ENCODE results near the gene ZNF462.
"Not testable (repeated sequence)": the region's sequence is repeated elsewhere in the genome, so short reads cannot be mapped to it uniquely, and the experiment has no call there.

The ZNF462 gene, protein sequence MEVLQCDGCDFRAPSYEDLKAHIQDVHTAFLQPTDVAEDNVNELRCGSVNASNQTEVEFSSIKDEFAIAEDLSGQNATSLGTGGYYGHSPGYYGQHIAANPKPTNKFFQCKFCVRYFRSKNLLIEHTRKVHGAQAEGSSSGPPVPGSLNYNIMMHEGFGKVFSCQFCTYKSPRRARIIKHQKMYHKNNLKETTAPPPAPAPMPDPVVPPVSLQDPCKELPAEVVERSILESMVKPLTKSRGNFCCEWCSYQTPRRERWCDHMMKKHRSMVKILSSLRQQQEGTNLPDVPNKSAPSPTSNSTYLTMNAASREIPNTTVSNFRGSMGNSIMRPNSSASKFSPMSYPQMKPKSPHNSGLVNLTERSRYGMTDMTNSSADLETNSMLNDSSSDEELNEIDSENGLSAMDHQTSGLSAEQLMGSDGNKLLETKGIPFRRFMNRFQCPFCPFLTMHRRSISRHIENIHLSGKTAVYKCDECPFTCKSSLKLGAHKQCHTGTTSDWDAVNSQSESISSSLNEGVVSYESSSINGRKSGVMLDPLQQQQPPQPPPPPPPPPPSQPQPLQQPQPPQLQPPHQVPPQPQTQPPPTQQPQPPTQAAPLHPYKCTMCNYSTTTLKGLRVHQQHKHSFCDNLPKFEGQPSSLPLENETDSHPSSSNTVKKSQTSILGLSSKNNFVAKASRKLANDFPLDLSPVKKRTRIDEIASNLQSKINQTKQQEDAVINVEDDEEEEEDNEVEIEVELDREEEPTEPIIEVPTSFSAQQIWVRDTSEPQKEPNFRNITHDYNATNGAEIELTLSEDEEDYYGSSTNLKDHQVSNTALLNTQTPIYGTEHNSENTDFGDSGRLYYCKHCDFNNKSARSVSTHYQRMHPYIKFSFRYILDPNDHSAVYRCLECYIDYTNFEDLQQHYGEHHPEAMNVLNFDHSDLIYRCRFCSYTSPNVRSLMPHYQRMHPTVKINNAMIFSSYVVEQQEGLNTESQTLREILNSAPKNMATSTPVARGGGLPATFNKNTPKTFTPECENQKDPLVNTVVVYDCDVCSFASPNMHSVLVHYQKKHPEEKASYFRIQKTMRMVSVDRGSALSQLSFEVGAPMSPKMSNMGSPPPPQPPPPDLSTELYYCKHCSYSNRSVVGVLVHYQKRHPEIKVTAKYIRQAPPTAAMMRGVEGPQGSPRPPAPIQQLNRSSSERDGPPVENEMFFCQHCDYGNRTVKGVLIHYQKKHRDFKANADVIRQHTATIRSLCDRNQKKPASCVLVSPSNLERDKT (N-terminal part only)

DNA sequence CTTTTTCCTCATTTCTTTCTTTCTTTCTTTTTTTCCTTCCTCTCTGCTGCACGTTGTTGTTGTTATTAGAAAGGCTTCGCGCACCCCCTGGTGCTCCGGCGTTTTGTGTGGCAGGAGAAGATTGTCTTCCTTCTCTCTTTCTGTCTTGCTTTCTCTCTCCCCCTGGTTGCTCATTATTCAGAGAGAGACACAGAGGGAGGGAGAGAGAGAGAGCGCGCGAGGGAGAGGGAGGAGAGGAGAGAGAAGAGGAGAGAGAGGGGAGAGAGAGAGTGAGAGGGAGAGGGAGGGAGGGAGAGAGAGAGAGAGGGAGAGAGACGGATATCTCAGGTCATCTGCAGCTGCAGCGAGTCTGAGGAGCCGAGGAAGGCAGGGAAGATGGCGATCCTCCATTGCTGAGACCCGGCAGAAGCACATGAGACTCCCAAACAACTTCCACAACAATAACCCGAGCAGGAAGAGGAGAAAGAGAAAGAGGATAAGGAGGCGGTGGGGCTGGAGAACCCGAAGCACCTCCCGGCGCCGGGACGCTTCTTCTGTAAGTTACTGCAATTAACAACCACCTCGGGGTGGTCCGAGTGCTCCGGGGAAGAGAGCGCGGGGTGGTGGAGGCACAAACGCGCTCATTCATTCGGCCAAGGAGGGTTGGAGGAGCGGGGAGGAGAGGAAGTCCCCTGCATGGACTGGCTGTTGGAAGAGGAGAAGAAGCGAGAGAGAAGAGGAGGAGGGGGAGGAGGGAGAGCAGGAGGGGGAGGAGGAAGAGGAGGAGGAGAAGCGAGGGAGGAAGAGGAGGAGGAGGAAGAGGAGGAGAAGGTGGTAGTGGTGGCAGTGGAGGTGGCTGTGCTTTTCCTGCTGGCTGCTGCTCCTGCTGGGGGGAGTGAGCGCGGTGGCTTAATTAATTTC is at the start of gene ZNF462:
Gene ZNF462 (plus strand): TSS at position 346 of the 900 bp plus-strand sequence. CDS start 60,218 bp downstream, outside the sequence.
- peak; percentile 31 for DNase-seq

DNA sequence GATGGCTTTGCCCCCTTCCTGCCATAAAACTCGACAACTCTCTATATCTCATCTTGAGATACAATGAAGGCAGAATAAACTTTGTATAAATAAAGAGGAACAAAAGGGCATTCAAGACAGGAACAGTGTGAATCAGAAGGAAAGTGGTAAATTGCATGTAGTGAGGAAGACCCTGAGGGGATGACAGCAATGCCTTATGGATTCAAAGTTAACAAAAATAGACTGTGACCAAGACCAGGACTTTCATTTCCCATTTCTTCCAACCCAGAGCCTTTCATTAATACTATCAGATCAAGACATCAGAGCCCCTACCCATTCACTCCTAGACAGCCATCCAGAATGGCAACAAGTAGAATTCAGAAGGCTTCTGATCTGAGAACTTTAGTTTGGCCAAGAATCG is 46.4 kb upstream of the ZNF462 start:
- DNase-seq, result no peak

DNA sequence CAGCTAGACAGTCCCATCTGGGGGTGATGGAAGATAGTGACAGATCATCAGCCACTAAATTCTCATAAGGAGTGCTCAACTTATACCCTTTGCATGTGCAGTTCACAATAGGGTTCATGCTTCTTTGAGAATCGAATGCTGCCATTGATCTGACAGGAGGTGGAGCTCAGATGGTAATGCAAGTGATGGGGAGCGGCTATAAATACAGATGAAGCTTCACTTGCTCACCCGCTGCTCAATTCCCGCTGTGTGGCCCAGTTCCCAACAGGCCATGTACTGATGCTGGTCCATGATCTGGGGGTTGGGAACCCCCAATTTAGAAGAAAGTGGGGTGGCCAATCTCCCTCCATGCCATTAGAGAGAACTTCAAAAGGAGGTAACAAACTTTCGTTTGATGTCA is 44.9 kb upstream of the ZNF462 start:
- DNase-seq, result no peak

DNA sequence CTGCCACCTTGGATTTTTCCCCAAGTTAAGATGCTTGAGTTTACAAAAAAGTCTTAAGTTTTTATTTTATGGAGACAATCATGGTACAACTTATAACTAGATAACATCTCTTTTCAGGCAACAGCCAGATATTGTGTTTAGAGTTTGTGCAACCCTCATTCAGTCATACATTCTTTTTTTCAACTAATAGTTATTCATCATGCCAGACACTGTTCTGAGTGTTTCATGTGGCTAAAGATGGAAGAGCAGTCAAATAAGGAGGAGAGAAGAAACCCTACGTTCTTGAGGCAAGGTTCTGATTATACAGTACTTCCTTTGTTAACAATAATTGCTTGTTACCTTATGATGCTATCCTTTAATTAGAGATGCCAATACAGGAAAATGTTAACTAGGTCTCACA is 42.1 kb upstream of the ZNF462 start:
- no peak for DNase-seq

DNA sequence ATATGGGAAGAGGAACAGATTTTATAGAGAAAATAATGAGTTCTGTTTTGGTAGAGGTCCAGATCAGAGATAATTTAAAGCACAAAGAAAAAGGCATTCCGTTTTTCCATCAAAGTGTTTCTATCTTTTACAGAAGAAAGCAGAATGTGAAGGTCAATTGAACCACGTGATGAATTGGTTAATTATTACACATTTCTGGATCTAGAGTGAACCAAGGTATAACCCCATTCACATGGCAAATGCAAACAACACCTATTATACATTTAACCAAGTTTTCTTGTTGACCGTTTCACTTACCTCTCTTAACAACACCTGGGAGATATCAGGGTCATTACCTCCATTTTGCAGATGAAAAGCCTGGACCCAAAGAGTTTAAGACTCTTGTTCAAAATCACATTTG is 34.9 kb upstream of the ZNF462 start:
- DNase-seq, result no peak

DNA sequence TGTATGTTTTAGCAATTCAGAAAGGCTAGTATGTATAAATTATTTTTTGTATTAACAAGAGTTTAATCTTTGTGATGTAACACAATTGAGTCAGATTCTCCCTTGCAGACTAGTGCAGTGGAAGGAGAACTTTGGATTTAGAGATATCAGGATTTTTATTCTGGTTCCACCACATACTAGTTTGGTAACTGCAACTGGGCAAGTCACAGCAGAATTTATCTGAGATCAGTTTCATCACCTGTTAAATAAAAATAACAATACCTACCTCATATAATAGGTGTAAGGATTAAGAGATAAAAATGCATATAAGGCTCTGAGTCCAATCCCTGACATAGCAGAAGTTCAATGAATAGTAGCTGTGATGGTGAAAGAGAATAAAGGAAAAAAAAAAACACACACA is 34.0 kb upstream of the ZNF462 start:
- DNase-seq, result no peak

DNA sequence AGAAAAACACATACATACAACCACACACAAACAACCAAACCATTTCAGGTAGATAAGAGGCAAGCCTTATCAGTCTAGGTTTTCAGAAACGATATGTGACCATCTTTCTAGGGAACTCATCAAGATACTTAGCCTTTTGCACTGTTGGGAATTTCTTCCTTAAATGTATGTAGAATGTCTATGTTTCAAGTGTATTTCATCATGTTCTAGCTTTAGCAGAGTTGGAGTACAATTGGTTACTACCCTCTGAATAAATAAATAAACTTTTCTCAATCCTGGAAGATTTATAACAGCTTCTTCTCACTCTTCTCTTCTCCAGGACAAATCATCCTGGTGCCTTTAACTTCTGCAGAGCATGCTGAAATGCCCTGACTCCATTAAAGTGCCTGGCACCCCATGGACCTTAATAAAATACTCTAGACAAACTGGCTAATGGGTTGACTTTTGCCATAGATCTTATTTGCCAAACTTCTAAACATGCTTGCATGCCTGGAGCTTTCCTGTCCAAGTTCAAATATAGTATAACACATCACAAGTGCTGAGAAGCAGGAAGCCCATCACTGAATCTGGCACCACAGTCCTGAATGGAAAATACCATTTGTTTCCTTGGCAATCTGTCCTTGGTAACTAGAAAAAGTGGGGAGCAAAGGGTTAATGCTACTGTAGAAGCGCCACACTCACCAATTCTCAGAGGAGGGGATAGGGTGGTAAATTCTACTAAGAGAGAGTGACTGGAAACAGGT is 33.1 kb upstream of the ZNF462 start:
- no peak for DNase-seq

DNA sequence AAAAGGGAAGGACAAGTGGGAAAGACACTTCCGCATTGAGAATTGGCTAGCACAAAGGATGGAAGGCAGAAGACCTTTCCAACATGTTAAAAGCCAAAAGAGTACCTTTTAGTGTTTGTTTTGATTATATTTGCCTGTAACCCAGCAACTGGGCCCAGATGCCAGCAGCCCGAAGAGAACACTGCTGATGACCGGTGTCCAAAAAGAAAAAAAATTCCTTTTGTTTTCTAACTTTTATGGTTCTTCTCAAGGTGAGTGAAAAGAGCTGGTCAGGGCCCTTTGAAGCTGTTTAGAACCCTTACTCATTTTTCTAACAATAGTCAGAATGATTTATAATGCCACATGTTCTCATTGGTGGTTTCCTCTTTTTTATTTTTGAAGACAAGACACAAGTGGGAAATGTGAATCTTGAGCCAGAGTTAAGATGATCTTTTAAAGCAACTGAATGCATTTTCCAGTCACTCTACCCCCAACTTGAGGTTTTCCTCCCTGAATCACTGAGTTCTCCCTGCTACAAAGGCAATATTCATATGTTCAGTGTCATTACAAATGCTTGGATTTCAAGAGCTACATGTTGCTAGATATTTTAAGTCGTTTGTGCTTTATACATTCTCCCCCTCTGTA is 32.3 kb upstream of the ZNF462 start:
- DNase-seq, result no peak

DNA sequence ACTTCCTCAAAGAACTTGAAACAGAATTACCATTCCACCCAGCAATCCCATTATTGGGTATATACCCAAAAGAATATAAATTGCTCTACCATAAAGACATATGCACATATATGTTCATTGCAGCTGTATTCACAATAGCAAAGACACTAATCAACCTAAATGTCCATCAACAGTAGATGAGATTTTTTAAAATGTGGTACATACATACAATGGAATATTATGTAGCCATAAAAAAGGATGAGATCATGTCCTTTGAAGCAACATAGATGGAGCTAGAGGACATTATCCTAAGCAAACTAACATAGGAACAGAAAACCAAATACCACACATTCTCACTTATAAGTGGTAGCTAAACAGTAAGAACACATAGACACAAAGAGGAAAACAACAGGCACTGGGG is 28.1 kb upstream of the ZNF462 start:
- no peak for DNase-seq

DNA sequence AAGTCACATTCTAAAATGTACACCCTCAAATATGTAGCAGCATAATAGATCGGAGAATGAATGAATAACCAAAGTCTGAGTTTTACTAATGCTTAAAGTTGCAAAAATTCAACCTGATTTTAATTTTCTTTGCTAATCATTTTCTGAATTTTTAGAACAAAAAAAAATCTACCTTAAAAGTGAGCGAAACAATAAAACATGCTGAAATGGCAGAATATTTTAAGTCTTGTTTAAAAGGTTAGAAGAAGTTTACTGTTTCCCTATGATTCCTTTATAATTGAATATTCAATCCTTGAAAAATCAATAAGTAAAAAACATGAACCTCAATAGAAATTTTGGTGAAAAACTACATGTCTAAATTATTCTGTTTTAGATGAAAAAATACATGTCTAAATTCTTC is 27.1 kb upstream of the ZNF462 start:
- no peak for DNase-seq

DNA sequence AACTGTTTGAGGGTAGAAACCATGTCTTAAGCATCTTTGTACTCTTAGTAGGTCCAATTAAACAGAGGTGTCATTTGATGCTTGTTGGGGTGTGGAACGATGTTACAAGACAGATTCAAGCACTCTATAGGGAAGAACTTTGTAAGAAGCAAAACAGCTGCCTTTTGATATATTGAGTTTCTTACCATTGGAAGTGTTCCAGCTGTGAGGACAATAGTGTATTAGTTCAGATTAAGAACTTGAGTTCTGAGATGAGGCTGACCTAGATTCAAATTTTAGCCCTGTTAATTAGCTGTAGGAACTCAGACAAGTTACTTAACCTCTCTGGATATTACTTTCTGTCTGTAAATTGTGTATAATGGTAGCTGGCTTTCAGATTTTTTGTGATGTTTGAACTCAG is 19.6 kb upstream of the ZNF462 start:
- no peak for DNase-seq

DNA sequence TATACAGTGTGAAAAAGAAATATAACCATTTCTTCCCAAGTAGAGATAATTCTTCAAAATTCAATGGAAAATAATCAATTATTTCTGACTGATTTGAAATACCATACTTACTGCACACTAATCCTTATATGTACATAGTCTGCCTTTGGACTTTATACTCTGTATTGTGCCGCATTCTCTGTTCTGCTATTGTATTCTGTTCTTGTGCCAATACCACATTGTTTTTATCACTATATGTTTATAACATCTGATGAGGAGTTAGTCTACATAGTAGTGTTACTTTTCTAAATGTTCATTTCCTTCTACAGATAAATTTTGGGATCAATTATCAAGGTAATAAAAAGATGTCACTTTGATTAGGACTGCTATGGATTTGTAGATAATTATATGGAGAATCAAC is 16.7 kb upstream of the ZNF462 start:
- DNase-seq, result no peak

DNA sequence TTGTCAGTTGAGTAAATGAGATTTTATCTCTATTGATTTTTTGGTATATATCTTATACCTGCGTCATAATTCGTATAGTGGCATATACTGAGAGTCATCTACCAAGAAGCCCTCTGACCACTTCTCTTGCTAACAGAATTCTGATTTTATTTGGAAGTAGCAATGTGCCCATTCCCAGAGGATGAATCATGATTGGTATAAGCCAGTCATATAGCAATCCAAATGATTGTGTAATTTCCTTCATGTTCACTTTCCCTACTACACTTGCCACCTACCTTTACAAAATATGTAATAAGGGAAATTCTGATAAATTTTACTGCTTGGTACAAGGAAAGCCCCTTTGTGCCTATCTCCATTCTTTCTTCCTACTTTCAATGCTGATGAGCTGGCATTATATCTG is 16.1 kb upstream of the ZNF462 start:
- DNase-seq, result no peak

DNA sequence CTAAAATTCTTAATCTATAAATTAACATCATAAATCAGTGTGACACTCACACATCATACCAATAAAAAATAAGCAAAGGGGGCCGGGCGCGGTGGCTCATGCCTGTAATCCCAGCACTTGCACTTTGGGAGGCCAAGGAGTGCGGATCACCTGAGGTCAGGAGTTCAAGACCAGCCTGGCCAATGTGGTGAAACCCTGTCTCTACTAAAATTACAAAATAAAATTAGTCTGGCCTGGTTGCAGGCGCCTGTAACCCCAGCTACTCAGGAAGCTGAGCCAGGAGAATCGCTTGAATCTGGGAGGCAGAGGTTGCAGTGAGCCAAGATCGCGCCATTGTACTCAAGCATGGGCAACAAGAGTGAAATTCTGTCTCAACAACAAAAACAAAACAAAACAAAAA is 11.3 kb upstream of the ZNF462 start:
- not testable (repeated sequence) for DNase-seq

DNA sequence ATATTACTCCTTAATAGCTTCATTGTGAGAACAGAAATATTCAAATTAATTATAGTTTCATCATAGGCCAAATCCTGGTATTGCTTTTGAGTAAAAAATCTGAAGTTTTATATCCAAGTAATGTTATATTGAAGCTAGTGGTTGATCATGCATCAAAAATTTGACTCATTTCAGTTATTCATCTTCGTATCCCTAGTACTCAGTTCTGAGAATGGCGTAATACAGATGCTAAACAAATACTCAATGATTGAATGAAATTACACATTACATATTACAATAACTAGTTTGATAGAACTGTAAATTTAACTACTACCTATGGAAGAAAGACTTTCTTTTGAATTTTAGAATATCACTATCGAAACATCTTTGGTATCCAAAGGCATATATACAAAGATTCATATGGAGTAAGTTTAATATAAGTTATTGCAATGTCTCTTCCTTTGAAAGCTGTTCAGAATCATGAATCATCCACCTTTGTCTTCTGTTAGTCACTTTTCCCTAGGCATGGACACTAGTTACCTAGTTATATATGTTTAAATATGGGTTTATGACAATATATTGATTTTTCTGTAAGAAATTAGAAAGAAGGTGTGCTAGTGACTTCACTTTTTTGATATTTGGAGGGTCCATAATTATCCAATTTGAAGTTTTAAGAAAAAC is 5.0 kb upstream of the ZNF462 start:
- no peak for DNase-seq

DNA sequence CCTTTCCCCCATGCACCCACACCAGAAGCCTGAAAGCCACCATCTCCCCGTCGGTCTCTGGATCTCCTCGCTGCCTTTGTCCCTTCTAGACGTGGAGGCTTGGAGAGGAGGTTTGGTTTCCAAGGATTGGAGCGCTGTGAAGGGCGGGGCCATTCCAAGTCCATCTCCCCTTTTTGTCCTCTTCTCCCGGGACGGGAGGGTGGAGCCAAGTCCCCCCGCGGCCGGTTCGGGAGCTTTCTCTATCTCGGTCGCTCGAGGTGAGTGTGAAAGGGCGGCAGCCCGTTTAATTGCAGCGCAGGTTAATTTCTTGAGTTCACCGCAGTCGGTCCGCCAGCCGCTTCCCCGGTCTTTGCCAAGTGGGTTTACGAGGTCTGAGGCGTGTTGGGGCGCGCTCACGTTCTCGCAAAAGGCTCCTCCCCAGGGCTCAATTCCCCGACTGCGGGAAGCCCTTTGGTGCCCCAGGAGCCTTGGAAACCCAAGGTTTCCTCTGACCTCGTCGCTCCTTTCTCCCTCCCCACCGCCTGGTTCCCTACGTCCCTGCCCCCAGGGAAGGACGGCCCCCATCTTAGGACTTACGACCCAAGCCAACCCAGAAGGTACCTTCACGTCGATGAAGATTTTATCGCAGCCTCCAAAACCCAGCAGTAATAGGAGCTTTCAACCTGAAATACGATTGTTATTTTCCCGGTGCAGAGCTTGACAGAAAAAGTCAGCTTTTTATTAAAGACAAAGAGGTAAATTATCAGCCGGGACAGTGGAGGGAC is 2.8 kb upstream of the ZNF462 start:
- DNase-seq, result peak; percentile 16

DNA sequence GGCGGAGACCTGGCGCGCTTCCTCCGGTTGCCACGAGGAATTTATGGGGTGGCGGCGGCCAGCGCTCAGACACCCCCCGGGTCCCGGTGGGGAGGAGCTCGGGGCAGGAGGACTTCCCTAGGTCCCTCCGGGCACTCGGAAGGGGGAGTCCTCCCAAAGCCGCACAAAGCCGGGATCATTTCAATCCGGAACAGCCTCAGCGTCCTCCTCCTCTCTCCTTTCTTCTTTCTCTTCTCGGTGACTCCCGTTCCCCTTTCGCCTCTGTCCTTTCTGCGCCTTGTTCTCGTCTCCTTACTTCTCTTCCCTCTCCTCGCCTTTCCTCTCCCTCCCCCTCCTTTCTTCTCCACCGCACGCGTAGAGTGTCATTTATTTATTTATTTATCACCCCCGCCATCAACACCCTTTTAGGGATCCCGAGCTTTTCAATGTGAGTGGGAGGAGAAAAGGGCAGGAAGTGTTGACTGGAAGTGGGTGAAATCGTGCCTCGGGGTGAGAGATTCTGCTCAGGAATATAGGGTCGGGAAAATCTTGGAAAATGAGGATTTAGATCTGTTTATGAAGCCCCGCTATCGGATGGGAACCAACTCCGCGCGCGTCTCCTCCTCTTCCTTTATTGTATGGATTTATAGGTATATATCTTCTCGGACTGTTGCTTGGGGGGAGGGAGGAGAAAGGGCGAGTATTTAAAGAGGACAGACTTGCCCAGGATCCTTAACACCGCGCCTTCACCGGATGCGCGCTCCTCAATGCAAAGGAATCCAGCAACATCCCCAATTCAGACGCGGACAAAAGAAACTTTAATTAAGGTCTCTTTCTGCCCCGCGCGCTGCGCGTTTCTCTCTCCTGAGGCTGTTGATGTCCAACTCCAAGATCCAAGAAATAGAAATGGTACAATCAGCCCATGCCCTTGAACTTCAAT is 2.0 kb upstream of the ZNF462 start:
- DNase-seq, result no peak

DNA sequence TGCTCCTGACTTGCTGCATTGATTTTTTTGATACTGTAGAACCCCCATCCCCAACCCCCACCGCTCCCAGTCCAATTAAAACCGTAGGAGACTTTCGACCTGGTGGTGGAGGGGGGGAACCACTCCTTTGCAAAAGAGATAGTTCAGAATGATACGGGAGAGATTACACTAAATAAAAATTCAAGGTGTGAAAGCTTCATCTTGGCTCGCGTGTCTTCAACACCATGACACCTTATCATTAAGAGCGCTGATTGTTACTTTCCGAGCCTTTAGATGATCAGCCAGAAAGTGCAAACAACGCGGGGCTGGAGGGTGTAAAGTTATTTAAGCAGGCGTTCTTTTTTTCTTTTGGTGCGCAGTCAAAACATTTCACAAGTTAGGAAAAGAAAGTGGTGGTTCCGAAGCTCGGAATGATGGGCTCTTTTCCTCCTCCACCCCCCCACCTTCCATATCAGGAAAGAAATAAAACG is 1.3 kb upstream of the ZNF462 start:
- DNase-seq, result no peak

Measured in COR-L47 (cell line).